CD4-positive, alpha-beta T cell treated with Interleukin-2 at 100 ng/mL for 4 hours (primary cell): ENCODE data around the gene PRND.
"Not testable (repeated sequence)": the region's sequence is repeated elsewhere in the genome, so short reads cannot be mapped to it uniquely, and the experiment has no call there.

Source experiments
- DNase-seq: peaks from one replicate; pipeline ENCODE4 v3.0.0-alpha.2; 2020; ENCODE audit warnings: low spot score

The PRND gene

GRCh38 chr20:4708856-4709255 is 12.9 kb upstream of the PRND start:
- DNase-seq = no peak

- DNase-seq = no peak
Observed at GRCh38 chr20:4709261-4710105, 12.2 kb upstream of the PRND start.

- no peak for DNase-seq
Observed at GRCh38 chr20:4710106-4710475, 11.6 kb upstream of the PRND start.

- no peak for DNase-seq
Observed at GRCh38 chr20:4711511-4711910, 10.2 kb upstream of the PRND start.

GRCh38 chr20:4713401-4713800 is 8.3 kb upstream of the PRND start:
- DNase-seq = no peak

GRCh38 chr20:4714818-4715217 is 6.9 kb upstream of the PRND start:
- DNase-seq = no peak

GRCh38 chr20:4717816-4718570 is 3.7 kb upstream of the PRND start:
- DNase-seq = no peak

- DNase-seq = no peak
Observed at GRCh38 chr20:4719190-4719589, 2.5 kb upstream of the PRND start.

- DNase-seq = peak; percentile 79
Observed at GRCh38 chr20:4720041-4720976, 1.4 kb upstream of the PRND start.

GRCh38 chr20:4720977-4721349 is 746 bp upstream of the PRND start:
- DNase-seq = no peak

GRCh38 chr20:4722571-4722970 is 862 bp downstream of the PRND start:
- DNase-seq = no peak

- no peak for DNase-seq
Observed at GRCh38 chr20:4722993-4723392, 1.3 kb downstream of the PRND start.

GRCh38 chr20:4723553-4723952 is 1.8 kb downstream of the PRND start:
- not testable (repeated sequence) for DNase-seq

GRCh38 chr20:4724459-4725262 is 3.0 kb downstream of the PRND start:
- no peak for DNase-seq

GRCh38 chr20:4725263-4725550 is 3.5 kb downstream of the PRND start:
- DNase-seq = no peak

GRCh38 chr20:4726710-4727397 is 5.1 kb downstream of the PRND start:
- peak; percentile 46 for DNase-seq

GRCh38 chr20:4728120-4728760 is 6.5 kb downstream of the PRND start:
- no peak for DNase-seq

- no peak for DNase-seq
Observed at GRCh38 chr20:4729265-4729664, 7.6 kb downstream of the PRND start.

- no peak for DNase-seq
Observed at GRCh38 chr20:4730780-4731179, 9.1 kb downstream of the PRND start.

GRCh38 chr20:4736875-4737274 is 15.2 kb downstream of the PRND start:
- no peak for DNase-seq
